Adrenal gland (tissue), 12 donors: ENCODE measurements around the gene CLEC4M. TPM values are rescaled to one million over a fixed set of nuclear protein-coding genes. Genes with fewer than 3 reads are reported as not detected.
A peak's percentile ranks its signal among the peaks of the same experiment; 100 is the strongest.

Experiments used
- DNase-seq, 7 donors: peaks; one replicate each; pipeline ENCODE4 v3.0.0-alpha.2; 2019 to 2020
- H3K27ac ChIP-seq, 5 donors: fragments of 200-600 bp; sonication (generic) in 4 of 5; 1 replicate in 3 of 5; 2 replicates in 2 of 5; pipeline versions ENCODE4 v1.5.1 to v1.8.0; 2016 to 2020; ENCODE audit warnings: mild to moderate bottlenecking in 1 of 5
- H3K27me3 ChIP-seq: fragments of 200-600 bp; 2 replicates; pipeline ENCODE4 v1.8.0; 2021
- H3K36me3 ChIP-seq, 2 donors: fragments of 200-600 bp; replicated peaks in 1 of 2; 1 replicate in 1 of 2; 2 replicates in 1 of 2; pipeline versions ENCODE4 v1.5.1 to v1.8.0; 2018 to 2022
- H3K4me1 ChIP-seq, 2 donors: fragments of 200-600 bp; replicated peaks in 1 of 2; 1 replicate in 1 of 2; 2 replicates in 1 of 2; pipeline versions ENCODE4 v1.5.1 to v1.8.0; 2018 to 2021
- H3K4me3 ChIP-seq, 4 donors: fragments of 200-600 bp; sonication (generic) in 3 of 4; one replicate each; pipeline ENCODE4 v1.5.1; 2016 to 2018
- H3K9me3 ChIP-seq, 3 donors: fragments of 200-600 bp; sonication (generic) in 1 of 3; replicated peaks in 1 of 3; 1 replicate in 2 of 3; 2 replicates in 1 of 3; pipeline versions ENCODE4 v1.5.1 to v1.8.0; 2016 to 2021
- CTCF ChIP-seq, 6 experiments: fragments of 450-650 bp in 4 of 6; fragments of 200-600 bp in 2 of 6; sonication (generic) in 1 of 6; IDR thresholded peaks; 1 replicate in 5 of 6; 2 replicates in 1 of 6; pipeline versions ENCODE4 v1.5.1 to v1.8.0; 2016 to 2021; ENCODE audit warnings: antibody characterized with exemption in 6 of 6, mild to moderate bottlenecking in 2 of 6, moderate library complexity in 1 of 6
- POLR2A ChIP-seq, 2 donors: fragments of 450-650 bp; IDR thresholded peaks; one replicate each; pipeline ENCODE4 v1.6.1; 2017; ENCODE audit warnings: antibody characterized with exemption in 2 of 2, mild to moderate bottlenecking in 2 of 2, moderate library complexity in 1 of 2
- WGBS, 4 donors: extraction: QIAGEN DNeasy Blood & Tissue Kit in 2 of 4; methylation state at CpG; one replicate each; pipeline versions ENCODE4 v1.1.5 to v1.1.7; 2013 to 2017; 5-methylcytosine and 5-hydroxymethylcytosine counted together
- intact Hi-C, 2 donors: fragments of 100-400 bp; cut with DNase I; formaldehyde crosslinking; loops; one replicate each; pipeline versions ENCODE4 v1.14.1 to v1.15.0; 2022 to 2023
- polyA plus RNA-seq, 3 donors: library from polyadenylated mRNA; stranded (reverse); fragments of 200-250 nt in 2 of 3; fragments of 350-450 nt in 1 of 3; fragmentation: Illumina TruSeq in 1 of 3; extraction: RNeasy Lipid Tissue Mini Kit (QIAGEN cat#74804) in 1 of 3; gene quantifications; one replicate each; pipeline ENCODE4 v1.2.3, GENCODE V29; 2013 to 2014
- total RNA-seq, 9 donors: library from RNA; depleted of rRNA in 4 of 9; stranded (reverse); fragments of >200 nt in 4 of 9; fragments of 120-200 nt in 1 of 9; fragmentation: NEBNext Ultra II Directional in 1 of 9; extraction: Animal tissue kit (Norgen Biotek cat#: 25700) in 1 of 9; gene quantifications; one replicate each; pipeline versions ENCODE4 v1.1.0 to v1.2.4, GENCODE V29; 2013 to 2023
- donor health status: healthy with polysubstance abuse.
- donor health status: Bipolar disorder and iron deficiency.
- donor health status: DM: yes; HTN: yes; CAD: no.
- donor health status: DM: no; HTN: no; CAD: no.
- donor health status: DM: no; HTN: no; CAD: no.
- donor health status: DM: yes; HTN: yes; CAD: no.

The CLEC4M gene
- total and polyA plus RNA-seq, 12 donors: 0.37 to 91.6 (median 0.98) TPM; not detected in 1

- DNase-seq: peak in 2 of 7 donors; percentile 23 to 33
- Histone ChIP-seq H3K27me3 (no peaks in the 10 kb centered on the region), H3K9me3 (no peaks in the 10 kb centered on the region), H3K36me3 (no peaks in the 10 kb centered on the region), H3K4me1 (no peaks in the 10 kb centered on the region), H3K4me3 (no peak within 1 kb of the TSS), H3K27ac (peak within 1 kb of the TSS in 1 of 5 donors; percentile 37)
- no peak for TF ChIP-seq POLR2A (IDR thresholded peaks at IDR 0.05)
- TF ChIP-seq CTCF (IDR thresholded peaks at IDR 0.05): no peak
- intact Hi-C loops: no loop called here
- 55 to 65% (median 57%) methylated on average over 4 to 7 of the region's 7 CpGs for WGBS, 4 donors
Observed at GRCh38 chr19:7746903-7747884, 15.8 kb upstream of the CLEC4M start, which contains the start of gene CD209. TSS of gene CD209 (minus strand) at chr19:7747534. CDS start at chr19:7747511, 23 bp downstream.

GRCh38 chr19:7748171-7748570 lies 14.9 kb upstream of the CLEC4M start:
- Histone ChIP-seq H3K27ac (no peak overlapping the region), H3K4me3 (no peak overlapping the region), H3K27me3 (no peaks in the 10 kb centered on the region), H3K9me3 (no peaks in the 10 kb centered on the region), H3K36me3 (no peaks in the 10 kb centered on the region), H3K4me1 (no peaks in the 10 kb centered on the region)
- no peak for TF ChIP-seq POLR2A (IDR thresholded peaks at IDR 0.05)
- no peak for DNase-seq
- 69 to 81% (median 72%) methylated on average over 2 of the region's 2 CpGs for WGBS, 4 donors
- intact Hi-C loops: no loop called here

GRCh38 chr19:7748756-7749155 lies 14.3 kb upstream of the CLEC4M start:
- H3K36me3 ChIP-seq: no peaks in the 10 kb centered on the region
- 10 to 24% (median 18%) methylated on average over 4 of the region's 4 CpGs for WGBS, 4 donors
- intact Hi-C loops: no loop called here

GRCh38 chr19:7751157-7751783 lies 11.8 kb upstream of the CLEC4M start:
- TF ChIP-seq CTCF (IDR thresholded peaks at IDR 0.05) (no peak), POLR2A (IDR thresholded peaks at IDR 0.05) (no peak)
- no peaks in the 10 kb centered on the region for H3K36me3 ChIP-seq
- peak in 1 of 7 donors; percentile 8 for DNase-seq
- peaks cover 0 to 6% (median 0%) of the 10 kb centered on the region in 3 donors for H3K9me3 ChIP-seq
- H3K27ac ChIP-seq: no peak overlapping the region
- intact Hi-C loops: no loop called here
- no peaks in the 10 kb centered on the region for H3K4me1 ChIP-seq
- 67 to 73% (median 70%) methylated on average over 12 of the region's 12 CpGs for WGBS, 4 donors
- no peaks in the 10 kb centered on the region for H3K27me3 ChIP-seq
- no peak overlapping the region for H3K4me3 ChIP-seq

More at GRCh38 chr19:7748756-7749155, 14.3 kb upstream of the CLEC4M start:
- DNase-seq: peak in 6 of 7 donors; percentile 47 to 69 (median 51)
- H3K27ac ChIP-seq: no peak overlapping the region
- no peak overlapping the region for H3K4me3 ChIP-seq
- TF ChIP-seq CTCF (IDR thresholded peaks at IDR 0.05): peak; percentile 8 to 53 (median 46)
- no peak for TF ChIP-seq POLR2A (IDR thresholded peaks at IDR 0.05)
- no peaks in the 10 kb centered on the region for H3K4me1 ChIP-seq
- no peaks in the 10 kb centered on the region for H3K27me3 ChIP-seq
- H3K9me3 ChIP-seq: no peaks in the 10 kb centered on the region
